Measurements from ENCODE around the gene CEP170. TPM values are rescaled to one million over a fixed set of nuclear protein-coding genes. Genes with fewer than 3 reads are reported as not detected.

CEP170 gene
- polyA plus RNA-seq, 3 donors: 13.7 to 44.5 (median 17.4) TPM

Small RNA genes lying within 50 kb of the gene (small RNA-seq; reads per million reads assigned to genes)
- gene RNU6-747P (ENCODE audit: insufficient read length, low read depth): not detected

Other genes starting within 250 kb of the CEP170 start
- 10 to 100 TPM; 33.2 to 34.4 (median 33.4) TPM for gene SDCCAG8, start 760 bp upstream of the CEP170 start, polyA plus RNA-seq